ENCODE data around the gene RASIP1. TPM values are rescaled to one million over a fixed set of nuclear protein-coding genes. Genes with fewer than 3 reads are reported as not detected.
"Not testable (repeated sequence)": the region's sequence is repeated elsewhere in the genome, so short reads cannot be mapped to it uniquely, and the experiment has no call there.

The RASIP1 gene
- total RNA-seq, 1 experiment from 2014 or later = 0.51 TPM

- Histone ChIP-seq H3K27ac (ENCODE audit: low read length) (no peak overlapping the region), H3K79me2 (ENCODE audit: low read length) (no peaks in the 10 kb centered on the region), H2AFZ (ENCODE audit: low read length) (no peak overlapping the region), H3K4me2 (ENCODE audit: low read length) (no peak overlapping the region), H3K9ac (ENCODE audit: low read length) (no peak overlapping the region), H3K36me3 (ENCODE audit: low read depth, low read length) (no peaks in the 10 kb centered on the region), H3F3A (ENCODE audit: low read length, unreplicated experiment) (no peaks in the 10 kb centered on the region), H3K9me2 (replicated peaks; ENCODE audit: low read length) (no peaks in the 10 kb centered on the region), H3K9me3 (ENCODE audit: low read length) (no peaks in the 10 kb centered on the region), H3K4me1 (ENCODE audit: insufficient read depth, low read length) (peaks cover 11% of the 10 kb centered on the region; the same call in 1 of the 2 replicates), H3K27me3 (ENCODE audit: low read length) (no peaks in the 10 kb centered on the region), H4K20me1 (ENCODE audit: low read length) (no peaks in the 10 kb centered on the region), H3K4me3 (ENCODE audit: low read length) (no peak overlapping the region)
- intact Hi-C loops (cut with micrococcal nuclease) = no loop called here
- no TSS peak for BruUV-seq (replicated peaks)
- ChIA-PET CTCF (no interaction called here), POLR2A (ENCODE audit: unreplicated experiment) (no interaction called here)
- ATAC-seq = peak; percentile 68
- peak; percentile 61 for DNase-seq
- TF ChIP-seq CTCF (conservative IDR thresholded peaks at IDR 0.05; ENCODE audit: low read depth, low read length) (no peak), EZH2 (IDR thresholded peaks at IDR 0.05; ENCODE audit: low read length, unreplicated experiment) (no peak), EZH2phosphoT487 (IDR thresholded peaks at IDR 0.05; ENCODE audit: borderline replicate concordance, low read length) (no peak)
Observed at GRCh38 chr19:48698046-48698445, 42.4 kb downstream of the RASIP1 start.

GRCh38 chr19:48696353-48697010 lies 43.9 kb downstream of the RASIP1 start:
- Histone ChIP-seq H3K36me3 (ENCODE audit: low read depth, low read length) (no peaks in the 10 kb centered on the region), H3K9me2 (replicated peaks; ENCODE audit: low read length) (no peaks in the 10 kb centered on the region), H4K20me1 (ENCODE audit: low read length) (no peaks in the 10 kb centered on the region), H3K9me3 (ENCODE audit: low read length) (no peaks in the 10 kb centered on the region), H3K27me3 (ENCODE audit: low read length) (no peaks in the 10 kb centered on the region), H3K9ac (ENCODE audit: low read length) (no peak overlapping the region), H3K4me2 (ENCODE audit: low read length) (no peak overlapping the region), H3K27ac (ENCODE audit: low read length) (no peak overlapping the region), H2AFZ (ENCODE audit: low read length) (no peak overlapping the region), H3K4me1 (ENCODE audit: insufficient read depth, low read length) (peaks cover 11% of the 10 kb centered on the region; the same call in 1 of the 2 replicates), H3F3A (ENCODE audit: low read length, unreplicated experiment) (no peaks in the 10 kb centered on the region), H3K79me2 (ENCODE audit: low read length) (no peaks in the 10 kb centered on the region), H3K4me3 (ENCODE audit: low read length) (no peak overlapping the region)
- DNase-seq = no peak
- no TSS peak for BruUV-seq (replicated peaks)
- ChIA-PET POLR2A (ENCODE audit: unreplicated experiment) (no interaction called here), CTCF (no interaction called here)
- intact Hi-C loops (cut with micrococcal nuclease) = no loop called here
- no peak for TF ChIP-seq EZH2phosphoT487 (IDR thresholded peaks at IDR 0.05; ENCODE audit: borderline replicate concordance, low read length)
- TF ChIP-seq EZH2 (IDR thresholded peaks at IDR 0.05; ENCODE audit: low read length, unreplicated experiment) = no peak
- no peak for TF ChIP-seq CTCF (conservative IDR thresholded peaks at IDR 0.05; ENCODE audit: low read depth, low read length)
- ATAC-seq = no peak

GRCh38 chr19:48695743-48696352 lies 44.6 kb downstream of the RASIP1 start, which contains the start of gene FUT2:
FUT2 (plus strand) TSS chr19:48695971; CDS start chr19:48702957, 6,986 bp downstream.
- Histone ChIP-seq H3K4me3 (ENCODE audit: low read length) (no peak within 1 kb of the TSS), H3K4me1 (ENCODE audit: insufficient read depth, low read length) (peaks cover 11% of the 10 kb centered on the region; the same call in 1 of the 2 replicates), H3K27me3 (ENCODE audit: low read length) (no peaks in the 10 kb centered on the region), H3K79me2 (ENCODE audit: low read length) (no peaks in the 10 kb centered on the region), H3K9me3 (ENCODE audit: low read length) (no peaks in the 10 kb centered on the region), H3K9ac (ENCODE audit: low read length) (no peak within 1 kb of the TSS), H3K4me2 (ENCODE audit: low read length) (no peak within 1 kb of the TSS), H3K36me3 (ENCODE audit: low read depth, low read length) (no peaks in the 10 kb centered on the region), H3F3A (ENCODE audit: low read length, unreplicated experiment) (no peaks in the 10 kb centered on the region), H4K20me1 (ENCODE audit: low read length) (no peaks in the 10 kb centered on the region), H3K9me2 (replicated peaks; ENCODE audit: low read length) (no peaks in the 10 kb centered on the region), H3K27ac (ENCODE audit: low read length) (no peak within 1 kb of the TSS), H2AFZ (ENCODE audit: low read length) (no peak within 1 kb of the TSS)
- intact Hi-C loops (cut with micrococcal nuclease) = no loop called here
- ATAC-seq (no peak), DNase-seq (no peak)
- BruUV-seq (replicated peaks) = no TSS peak
- POLR2A ChIA-PET (ENCODE audit: unreplicated experiment) = no interaction called here
- no peak for TF ChIP-seq EZH2 (IDR thresholded peaks at IDR 0.05; ENCODE audit: low read length, unreplicated experiment)
- TF ChIP-seq CTCF (conservative IDR thresholded peaks at IDR 0.05; ENCODE audit: low read depth, low read length) = no peak
- no peak for TF ChIP-seq EZH2phosphoT487 (IDR thresholded peaks at IDR 0.05; ENCODE audit: borderline replicate concordance, low read length)
- CTCF ChIA-PET = no interaction called here

- H3K27me3 ChIP-seq (ENCODE audit: low read length); H3K79me2 ChIP-seq (ENCODE audit: low read length); H3K9ac ChIP-seq (ENCODE audit: low read length); POLR2A ChIA-PET (ENCODE audit: unreplicated experiment); H3K4me1 ChIP-seq (ENCODE audit: insufficient read depth, low read length); H3K4me2 ChIP-seq (ENCODE audit: low read length); H3K9me3 ChIP-seq (ENCODE audit: low read length); H4K20me1 ChIP-seq (ENCODE audit: low read length); H3F3A ChIP-seq (ENCODE audit: low read length, unreplicated experiment); H3K9me2 ChIP-seq (replicated peaks; ENCODE audit: low read length); H2AFZ ChIP-seq (ENCODE audit: low read length); ATAC-seq; H3K36me3 ChIP-seq (ENCODE audit: low read depth, low read length); BruUV-seq (replicated peaks); CTCF ChIA-PET; H3K4me3 ChIP-seq (ENCODE audit: low read length); DNase-seq; intact Hi-C loops (cut with micrococcal nuclease); H3K27ac ChIP-seq (ENCODE audit: low read length): not testable (repeated sequence)
Observed at GRCh38 chr19:48693629-48694028, 46.8 kb downstream of the RASIP1 start.

All from PC-3 (cell line).